ENCODE results near the gene PRR5.
"Not testable (repeated sequence)": the region's sequence is repeated elsewhere in the genome, so short reads cannot be mapped to it uniquely, and the experiment has no call there.

PRR5 gene

DNA sequence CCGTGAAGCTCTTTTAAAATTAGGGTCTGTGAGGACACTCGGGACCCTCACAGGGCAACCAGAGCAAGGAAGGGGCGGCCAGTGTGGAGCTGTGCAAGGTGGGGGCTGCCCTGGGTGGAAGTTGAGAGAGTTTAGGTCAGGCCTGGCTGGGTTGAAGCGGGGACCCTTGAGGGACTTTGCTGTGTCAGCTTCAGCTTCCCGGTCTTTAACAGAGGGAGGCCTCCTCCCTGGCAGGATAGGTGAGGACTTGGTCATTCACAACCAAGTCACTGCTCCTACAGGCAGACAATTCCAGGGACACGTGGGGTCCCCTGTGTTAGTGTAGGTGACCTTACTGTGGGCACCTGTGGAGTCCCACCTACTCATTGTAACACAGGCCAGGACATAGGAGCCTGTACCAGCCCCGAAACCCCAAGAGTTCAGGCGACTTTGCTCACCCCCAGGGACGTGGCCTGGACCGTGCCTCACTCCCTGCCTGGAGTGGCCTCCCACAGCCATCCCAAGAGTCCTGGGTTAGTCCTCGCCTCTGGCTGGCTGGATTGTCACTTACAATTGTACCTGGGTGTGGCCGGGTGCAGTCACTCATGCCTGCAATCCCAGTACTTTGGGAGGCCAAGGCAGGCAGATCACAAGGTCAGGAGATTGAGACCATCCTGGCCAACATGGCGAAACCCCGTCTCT lies 31.6 kb downstream of the PRR5 start:
- no peak for DNase-seq (ENCODE audit: low read depth in 2 of 3, low spot score in 1 of 3)

DNA sequence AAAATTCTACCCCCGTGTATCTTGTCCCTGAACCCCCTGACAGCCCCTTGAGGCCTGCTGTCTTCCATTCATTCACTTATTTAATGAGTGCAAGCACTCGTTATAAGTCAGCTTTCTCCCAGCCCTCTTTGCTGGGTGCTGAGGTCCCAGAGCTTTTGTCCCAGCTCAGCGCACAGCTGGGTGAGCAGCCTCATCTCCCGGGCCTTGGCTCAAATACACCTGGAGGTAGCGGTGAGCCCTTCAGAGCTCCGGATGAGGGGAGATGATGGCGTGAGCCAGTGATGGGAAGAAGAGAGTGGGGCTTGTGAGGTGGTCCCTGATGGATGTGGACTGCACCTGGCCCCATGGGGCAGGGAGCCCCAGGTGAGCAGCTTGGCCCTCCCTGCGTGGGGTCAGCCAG lies 32.3 kb downstream of the PRR5 start:
- no peak for DNase-seq (ENCODE audit: low read depth in 2 of 3, low spot score in 1 of 3)

DNA sequence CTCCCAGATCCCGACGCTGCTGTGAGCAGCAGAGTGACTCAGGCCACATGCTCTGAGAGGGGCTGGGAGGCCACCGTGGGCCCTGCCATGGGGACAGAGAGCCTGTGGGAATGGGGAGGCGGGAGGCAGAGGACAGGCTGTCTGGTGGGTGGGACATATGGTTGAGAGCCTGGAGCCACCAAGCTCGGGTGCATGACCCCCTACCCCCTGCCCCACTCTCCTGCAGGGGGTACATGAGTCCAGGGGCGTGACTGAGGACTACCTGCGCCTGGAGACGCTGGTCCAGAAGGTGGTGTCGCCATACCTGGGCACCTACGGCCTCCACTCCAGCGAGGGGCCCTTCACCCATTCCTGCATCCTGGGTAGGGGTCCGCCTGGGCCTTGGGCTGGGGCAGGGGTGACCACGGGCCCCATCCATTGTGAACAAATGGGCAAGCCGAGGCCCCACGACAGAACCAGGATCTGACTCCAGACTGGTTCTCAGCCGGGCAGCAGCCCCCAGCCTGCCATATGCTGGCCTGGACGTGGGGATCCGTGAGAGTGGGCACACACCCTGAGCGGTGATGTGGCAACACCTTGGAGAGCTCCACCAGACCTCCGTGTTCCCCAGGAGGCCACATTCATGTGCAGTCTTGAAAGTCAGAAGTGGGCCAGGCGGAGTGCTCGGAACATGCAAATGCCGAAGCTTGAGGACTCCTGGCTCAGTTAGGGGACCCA lies 33.0 kb downstream of the PRR5 start:
- DNase-seq (ENCODE audit: low read depth in 2 of 3, low spot score in 1 of 3): no peak

DNA sequence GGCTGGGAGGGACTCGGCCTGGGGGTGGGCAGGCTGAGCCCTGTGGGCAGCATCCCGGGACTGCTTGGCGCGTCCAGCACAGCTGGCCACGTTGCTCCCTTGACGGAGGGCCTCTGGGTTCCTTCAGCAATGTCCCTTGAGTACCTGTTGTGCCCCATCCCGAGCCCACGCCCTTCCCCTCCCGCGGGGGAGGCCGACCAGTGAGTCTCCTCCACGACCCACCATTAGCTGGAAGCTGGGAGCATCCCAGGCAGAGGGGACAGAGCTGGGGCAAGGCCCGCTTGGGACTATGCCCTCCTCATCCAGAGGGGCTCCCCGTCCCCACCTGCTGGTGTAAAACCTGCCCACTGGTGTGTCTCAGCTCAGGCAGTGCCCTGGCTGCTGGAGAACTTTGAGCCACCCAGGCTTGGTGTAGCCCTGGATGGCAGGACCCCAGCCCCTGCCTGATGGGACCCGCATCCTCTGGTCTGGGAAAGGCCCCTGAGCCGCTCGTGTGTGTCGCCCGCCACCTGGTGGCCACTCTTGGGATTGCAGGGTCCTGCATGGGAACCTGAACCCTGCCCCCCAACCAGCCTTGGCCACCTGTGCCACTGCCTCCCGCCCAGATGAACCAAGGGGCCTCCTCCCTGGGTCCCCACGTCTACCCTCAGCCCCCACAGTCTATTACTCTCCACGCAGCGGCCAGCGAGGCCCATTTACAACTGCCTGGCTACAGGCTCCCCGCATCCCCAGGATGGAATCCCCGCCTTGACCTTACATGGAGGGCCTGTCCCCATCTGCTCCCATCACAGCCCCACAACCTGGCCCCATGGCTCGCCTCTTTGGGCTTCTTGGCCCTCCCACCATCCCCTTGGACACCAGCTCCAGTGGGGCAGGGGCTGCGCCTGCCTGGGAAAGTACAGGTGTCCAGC lies 33.8 kb downstream of the PRR5 start:
- peak; percentile 66 to 88 (median 78) for DNase-seq (ENCODE audit: low read depth in 2 of 3, low spot score in 1 of 3)

DNA sequence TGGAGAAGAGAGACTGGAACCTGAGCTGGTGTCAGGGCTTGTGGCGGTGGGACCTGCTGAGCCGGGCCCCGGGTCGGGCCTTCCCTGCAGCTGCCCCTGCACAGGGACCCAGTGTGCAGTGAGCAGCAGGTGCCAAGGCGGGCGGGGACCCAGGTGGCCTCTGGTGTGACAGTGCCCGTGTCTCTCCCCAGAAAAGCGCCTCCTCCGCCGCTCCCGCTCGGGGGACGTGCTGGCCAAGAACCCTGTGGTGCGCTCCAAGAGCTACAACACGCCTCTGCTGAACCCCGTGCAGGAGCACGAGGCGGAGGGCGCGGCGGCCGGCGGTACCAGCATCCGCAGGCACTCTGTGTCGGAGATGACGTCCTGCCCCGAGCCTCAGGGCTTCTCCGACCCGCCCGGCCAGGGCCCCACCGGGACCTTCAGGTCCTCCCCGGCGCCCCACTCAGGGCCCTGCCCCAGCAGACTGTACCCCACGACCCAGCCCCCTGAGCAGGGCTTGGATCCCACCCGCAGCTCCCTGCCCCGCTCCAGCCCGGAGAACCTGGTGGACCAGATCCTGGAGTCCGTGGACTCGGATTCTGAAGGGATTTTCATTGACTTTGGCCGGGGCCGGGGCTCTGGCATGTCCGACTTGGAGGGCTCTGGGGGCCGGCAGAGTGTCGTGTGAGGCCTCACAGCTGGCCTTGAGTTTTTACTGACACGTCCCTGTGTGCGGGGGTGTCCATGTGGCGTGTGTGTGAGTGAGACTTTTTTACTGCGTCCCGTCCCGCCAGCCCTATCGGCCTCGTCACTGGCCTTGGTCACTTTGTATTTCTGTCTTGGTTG lies 34.8 kb downstream of the PRR5 start:
- no peak for DNase-seq (ENCODE audit: low read depth in 2 of 3, low spot score in 1 of 3)

DNA sequence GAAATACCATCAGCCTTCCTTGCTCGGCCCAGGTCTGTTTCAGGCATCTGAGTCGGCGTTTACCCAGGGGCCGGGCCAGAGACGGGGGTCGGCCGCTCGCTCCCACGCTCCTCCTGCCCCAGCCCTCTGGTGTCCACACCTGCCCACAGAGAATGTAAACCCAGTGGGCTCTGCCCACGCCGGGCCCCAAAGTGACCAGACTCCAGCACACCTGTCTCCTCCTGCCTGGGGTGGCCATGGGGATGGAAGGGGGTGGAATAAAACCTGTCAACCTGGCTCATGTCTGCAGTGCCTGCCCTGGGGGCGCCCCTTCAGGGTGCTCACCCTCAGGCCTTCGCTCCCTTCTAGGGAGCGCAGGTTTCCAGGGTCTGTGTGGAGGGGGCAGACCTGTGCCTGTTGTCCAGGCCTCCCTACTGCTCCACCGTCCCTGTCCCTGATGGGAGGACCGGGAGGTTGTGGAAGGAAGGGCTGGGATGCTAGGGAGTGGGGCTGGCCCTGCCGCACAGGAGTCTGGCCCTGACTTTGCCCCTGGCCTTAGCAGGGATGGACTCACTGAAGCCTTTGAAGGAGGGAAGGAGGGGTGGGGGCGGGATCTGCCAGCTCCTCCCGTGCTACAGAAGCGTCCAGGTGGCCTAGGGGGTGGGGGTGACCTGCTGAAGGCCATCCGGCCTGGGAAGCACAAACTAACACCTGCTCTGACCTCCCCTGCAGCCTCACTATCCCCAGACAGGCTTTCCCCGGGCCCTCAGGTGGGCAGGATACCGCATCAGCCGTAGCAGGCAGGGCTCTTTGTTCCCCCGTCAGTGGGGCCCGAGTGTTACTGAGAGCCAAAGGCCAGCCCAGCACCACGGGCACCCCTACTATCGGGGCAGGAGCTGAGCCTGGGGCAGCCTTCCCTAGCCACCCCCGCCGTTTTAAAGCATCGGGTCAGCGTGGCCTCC lies 35.7 kb downstream of the PRR5 start:
- no peak for DNase-seq (ENCODE audit: low read depth in 2 of 3, low spot score in 1 of 3)

DNA sequence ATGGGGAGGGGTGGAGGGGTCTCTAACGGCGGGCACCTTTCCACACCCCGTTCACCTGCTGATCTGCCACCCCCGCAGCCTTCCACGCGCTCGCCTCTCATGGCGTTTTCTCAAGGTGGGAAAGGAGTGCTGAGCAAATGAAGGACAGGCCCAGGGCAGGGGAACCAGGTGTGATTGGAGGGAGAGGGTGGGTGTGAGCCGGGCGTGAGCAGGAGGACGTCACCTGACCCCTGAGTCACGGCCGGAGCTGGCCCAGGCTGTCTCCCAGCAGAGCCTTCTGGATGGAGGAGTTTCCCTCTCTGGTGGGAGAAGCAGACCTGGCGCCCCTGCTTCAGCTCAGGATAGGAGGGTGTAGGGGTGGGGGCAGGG lies 36.3 kb downstream of the PRR5 start:
- no peak for DNase-seq (ENCODE audit: low read depth in 2 of 3, low spot score in 1 of 3)

DNA sequence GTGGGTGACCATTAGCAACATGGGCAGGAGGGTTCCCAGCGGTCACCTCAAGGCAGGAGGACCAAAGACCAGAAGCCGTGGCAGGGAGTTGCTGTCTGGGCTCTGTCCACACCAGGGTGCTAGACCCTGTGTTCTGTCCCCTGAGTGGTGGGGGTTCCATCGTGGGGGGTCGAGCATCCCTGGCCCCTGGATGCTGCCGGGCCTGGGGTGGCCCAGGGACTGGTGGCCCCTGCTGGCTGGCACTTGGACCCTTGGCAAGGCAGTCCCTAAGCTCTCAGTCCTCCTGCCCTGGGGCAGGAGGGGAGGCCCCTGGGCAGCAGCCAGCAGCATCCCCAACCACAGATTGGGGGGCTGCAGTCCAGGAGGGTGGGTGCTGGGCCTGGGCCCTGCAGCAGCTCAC lies 37.0 kb downstream of the PRR5 start:
- no peak for DNase-seq (ENCODE audit: low read depth in 2 of 3, low spot score in 1 of 3)

DNA sequence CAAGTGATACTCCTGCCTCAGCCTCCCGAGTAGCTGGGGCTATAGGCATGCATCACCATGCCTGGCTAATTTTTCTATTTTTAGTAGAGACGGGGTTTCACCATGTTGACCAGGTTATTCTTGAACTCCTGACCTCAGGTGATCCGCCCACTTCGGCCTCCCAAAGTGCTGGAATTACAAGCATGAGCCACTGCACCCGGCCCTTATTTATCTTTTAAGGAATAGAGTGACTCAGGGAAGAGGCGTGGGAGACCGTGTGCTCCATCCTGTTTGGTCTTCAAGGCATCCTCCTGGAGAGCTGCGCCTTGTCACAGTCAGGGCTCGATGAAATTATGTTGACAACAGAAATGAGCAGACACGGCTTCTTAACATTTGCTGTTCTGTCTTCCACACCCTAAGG lies 37.7 kb downstream of the PRR5 start:
- DNase-seq (ENCODE audit: low read depth in 2 of 3, low spot score in 1 of 3): not testable (repeated sequence)

DNA sequence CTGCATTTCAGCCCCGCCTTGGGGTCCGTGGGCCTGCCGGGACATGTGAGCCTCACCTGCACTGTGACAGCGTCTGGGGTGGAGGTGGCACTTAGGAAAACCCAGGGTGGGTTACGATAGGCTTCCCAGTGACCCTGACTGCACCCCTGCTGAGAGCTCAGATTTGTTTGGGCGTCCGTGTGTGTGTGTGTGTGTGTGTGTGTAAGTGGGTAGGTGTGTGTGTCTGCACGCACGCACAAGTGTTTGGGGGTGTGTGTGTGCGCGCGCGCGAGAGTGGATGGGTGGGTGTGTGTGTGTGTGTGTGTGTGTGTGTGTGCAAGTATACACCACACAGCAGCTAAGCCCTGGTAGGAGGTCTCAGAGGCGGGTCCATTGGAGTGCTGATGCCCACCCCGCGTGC lies 38.3 kb downstream of the PRR5 start:
- no peak for DNase-seq (ENCODE audit: low read depth in 2 of 3, low spot score in 1 of 3)

DNA sequence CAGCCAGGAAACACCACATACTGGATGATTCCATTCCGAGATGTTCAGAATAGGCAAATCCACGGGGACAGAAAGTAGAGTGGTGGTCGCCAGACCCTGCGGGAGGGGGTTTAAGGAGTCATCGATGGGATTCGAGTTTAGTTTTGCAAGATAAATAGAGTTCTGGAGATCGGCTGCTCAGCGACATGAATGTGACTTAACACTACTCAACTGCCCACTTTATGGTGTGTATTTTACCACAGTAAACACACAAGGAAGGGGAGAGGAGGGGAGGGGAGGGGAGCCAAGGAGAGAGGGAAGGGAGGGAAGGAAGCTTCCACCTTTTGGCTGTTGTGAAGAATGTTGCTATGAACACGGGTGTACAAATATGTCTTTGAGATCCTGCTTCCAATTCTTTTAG lies 39.9 kb downstream of the PRR5 start:
- no peak for DNase-seq (ENCODE audit: low read depth in 2 of 3, low spot score in 1 of 3)

DNA sequence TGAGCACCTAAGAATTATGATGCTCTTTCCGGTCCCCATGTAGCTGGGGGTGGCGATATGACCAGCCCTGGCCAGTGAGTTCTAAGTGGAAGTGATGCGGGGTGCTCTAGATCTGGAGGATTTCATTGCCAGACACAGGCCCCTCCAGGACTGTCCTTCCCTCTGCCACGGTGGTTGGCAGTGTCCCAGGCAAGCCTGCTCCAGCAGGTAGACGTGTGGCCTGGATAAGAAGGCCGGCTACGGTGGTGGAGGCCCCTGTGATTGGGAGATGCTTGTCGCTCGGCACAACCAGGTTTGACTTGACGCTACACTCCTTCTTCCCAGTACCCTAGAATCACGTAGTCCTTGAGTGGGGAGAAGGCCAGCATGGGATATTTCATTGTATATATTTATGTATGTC lies 41.2 kb downstream of the PRR5 start:
- no peak for DNase-seq (ENCODE audit: low read depth in 2 of 3, low spot score in 1 of 3)

DNA sequence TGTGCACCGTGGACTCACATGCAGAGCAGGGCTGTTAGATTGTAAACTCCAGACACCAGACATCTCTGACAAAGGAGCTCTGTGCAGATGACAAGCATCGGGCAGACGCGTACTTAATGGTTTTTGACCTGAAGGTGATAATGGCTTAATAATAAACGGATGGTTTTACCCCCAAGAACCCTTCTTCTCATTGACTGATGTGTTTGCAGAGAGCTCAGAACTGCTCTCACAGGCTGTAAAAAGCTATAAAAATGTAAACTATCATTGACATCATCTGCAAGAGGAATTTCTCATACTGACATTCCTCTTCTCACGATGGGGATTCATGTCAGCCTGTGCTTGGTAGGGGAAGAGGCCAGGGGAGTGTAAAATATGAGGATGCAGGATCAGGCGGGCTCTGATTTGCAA lies 41.8 kb downstream of the PRR5 start:
- DNase-seq (ENCODE audit: low read depth in 2 of 3, low spot score in 1 of 3): no peak

DNA sequence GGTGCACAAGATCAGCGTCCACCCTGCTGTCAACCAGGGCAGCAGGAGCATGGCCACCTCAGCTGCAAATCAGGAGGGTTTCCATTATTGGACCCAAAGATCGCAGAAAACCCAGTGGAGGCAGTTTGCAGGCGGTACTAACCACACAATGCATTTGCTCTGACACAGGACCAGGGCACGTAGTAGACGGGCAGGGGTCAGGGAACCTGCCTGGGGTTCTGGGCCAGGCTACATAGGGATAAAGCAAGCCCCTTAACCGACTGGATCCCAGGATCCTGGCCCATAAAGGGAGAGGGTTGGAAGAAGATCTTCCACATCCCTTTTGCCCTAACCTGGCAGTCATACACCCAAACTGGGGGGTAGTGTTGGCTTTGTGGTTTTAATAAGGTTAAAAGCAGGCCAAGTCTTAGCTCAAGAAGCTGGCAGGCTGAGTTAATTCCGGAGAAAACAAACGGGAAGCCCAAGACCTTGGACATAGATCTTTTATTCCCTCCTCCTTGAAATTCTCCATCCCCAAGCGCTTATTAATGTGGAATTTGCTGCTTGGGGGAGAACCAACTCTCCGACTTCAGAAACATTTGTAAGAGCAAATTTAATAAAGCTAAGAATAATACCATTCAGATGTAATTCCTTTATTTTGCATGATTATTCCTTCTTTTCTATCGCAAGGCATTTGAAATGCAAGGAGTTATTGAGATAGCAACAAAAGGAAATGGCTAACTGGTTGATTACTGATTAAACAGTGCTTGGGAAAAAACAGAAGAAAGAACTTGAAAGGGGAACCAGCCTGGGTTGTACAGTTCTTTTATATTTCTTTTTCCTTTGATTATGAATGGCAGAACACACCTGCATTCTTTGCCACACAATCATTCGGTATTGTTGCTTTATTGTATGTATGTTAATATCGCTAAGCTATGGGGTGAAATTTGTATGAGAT lies 44.1 kb downstream of the PRR5 start:
- DNase-seq (ENCODE audit: low read depth in 2 of 3, low spot score in 1 of 3): no peak

DNA sequence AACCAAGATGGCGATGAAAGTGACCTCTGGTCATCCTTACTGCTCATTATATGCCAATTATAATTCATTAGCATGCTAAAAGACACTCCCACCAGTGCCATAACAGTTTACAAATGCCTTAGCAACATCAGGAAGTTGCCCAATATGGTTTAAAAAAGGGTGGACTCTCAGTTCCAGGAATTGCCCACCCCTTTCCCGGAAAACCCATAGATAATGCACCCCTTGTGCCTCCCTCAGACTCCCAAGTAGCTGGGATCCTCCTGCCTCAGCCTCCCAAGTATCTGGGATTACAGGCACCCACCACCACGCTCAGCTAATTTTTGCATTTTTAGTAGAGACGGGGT lies 45.8 kb downstream of the PRR5 start:
- DNase-seq (ENCODE audit: low read depth in 2 of 3, low spot score in 1 of 3): not testable (repeated sequence)

DNA sequence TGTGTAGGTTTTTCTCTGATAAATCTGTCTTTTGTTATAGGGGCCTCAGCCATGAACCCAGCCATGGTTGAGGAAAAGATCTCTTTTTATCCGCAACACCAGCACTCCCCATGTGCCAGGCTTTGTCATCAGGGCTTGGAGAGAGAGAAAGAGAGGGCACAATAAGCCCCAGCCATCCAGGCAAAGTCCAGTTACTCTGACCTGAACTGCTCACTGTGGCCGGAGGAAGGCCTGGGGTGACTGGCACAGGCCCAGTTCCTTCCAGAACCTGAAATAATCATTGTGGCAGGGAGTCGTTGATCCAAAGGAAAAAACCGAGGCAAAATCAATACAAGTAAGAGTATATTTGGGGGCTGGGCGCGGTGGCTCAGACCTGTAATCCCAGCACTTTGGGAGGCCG lies 46.5 kb downstream of the PRR5 start:
- DNase-seq (ENCODE audit: low read depth in 2 of 3, low spot score in 1 of 3): no peak

DNA sequence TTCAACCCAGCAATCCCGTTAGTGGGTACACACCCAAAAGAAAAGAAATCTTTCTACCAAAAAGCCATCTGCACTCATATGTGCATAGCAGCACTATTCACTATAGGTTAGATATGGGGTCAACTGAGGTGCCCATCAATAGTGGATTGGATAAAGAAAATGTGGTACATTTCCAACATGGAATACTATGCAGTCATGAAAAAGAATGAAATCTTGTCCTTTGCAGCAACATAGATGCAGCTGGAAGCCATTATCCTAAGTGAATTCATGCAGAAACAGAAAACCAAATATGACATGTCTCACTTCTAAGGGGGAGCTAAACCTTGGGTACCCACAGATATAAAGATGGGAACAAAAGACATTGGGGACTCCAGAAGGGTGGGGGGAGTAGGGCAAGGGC lies 48.5 kb downstream of the PRR5 start:
- no peak for DNase-seq (ENCODE audit: low read depth in 2 of 3, low spot score in 1 of 3)

DNA sequence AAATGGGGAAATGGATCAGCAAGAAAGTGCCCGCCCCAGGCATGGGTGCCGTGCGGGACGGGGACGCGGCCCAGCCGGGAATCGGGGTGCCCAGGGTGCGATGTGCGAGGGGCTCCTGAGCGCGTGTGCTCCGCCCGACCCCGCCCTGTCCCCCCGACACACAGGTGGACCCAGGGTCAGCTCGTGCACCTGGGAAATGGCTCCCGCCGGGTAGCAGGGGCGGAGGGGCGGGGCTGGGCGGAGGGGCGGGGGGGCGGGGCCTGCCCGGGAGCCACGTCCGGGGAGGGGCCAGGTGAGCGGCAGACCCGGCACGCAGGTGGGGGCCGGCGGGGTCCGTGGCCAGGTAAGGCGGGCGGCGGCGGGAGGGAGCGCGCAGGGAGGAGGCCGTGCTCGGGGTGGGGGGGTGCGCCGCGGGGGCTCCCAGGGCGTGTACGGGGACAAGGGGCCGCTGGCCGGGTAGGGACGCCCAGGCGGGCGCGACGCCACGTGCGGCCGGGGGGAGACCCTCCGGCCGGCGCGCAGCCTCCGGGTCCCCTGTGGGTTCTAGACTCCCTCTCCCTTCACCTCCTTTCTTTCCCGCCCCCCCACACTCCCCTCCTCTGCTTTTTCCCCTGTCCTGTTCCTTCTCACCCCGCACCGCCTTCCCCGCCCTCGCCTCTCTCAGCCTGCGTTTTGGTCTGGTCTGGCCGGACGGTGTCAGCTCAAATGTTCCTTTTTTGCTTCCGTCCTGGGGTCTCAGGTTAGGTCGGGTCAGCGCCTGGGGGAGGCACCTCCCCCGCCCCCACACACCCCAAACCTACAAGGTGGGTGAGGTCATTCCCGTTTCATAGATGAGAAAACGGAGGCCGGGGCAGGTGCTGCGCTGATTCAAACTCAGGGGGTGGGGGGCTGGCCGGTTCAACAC lies 50.5 kb downstream of the PRR5 start, which contains the start of gene ARHGAP8:
TSS of gene ARHGAP8 (plus strand) at position 291 of the 904 bp plus-strand sequence. CDS start 33,953 bp downstream, outside the sequence.
- no peak for DNase-seq (ENCODE audit: low read depth in 2 of 3, low spot score in 1 of 3)

All from stimulated activated CD4-positive, alpha-beta T cell treated with anti-CD3 and anti-CD28 coated beads, Interleukin-12 subunit alpha, Interleukin-12 subunit beta, amount 100 ng/mL, for 48 hours (primary cell).